NK-92 (cell line): Measurements from ENCODE around the gene SDC1.
"Not testable (repeated sequence)": the region's sequence is repeated elsewhere in the genome, so short reads cannot be mapped to it uniquely, and the experiment has no call there.

Experiments
- DNase-seq: peaks from one replicate; lab custom pipeline; 2025; ENCODE audit not compliant: unreplicated experiment; lab: John Stamatoyannopoulos, UW

Gene SDC1

GRCh38 chr2:20224716-20225293, at the start of gene SDC1:
Gene SDC1 (minus strand): TSS chr2:20225130. CDS start chr2:20224867, 263 bp downstream.
- DNase-seq, result no peak

- no peak for DNase-seq
Measured at GRCh38 chr2:20273042-20273441, 48.1 kb upstream of the SDC1 start.

- not testable (repeated sequence) for DNase-seq
Measured at GRCh38 chr2:20268317-20268716, 43.4 kb upstream of the SDC1 start.

GRCh38 chr2:20267529-20267928, 42.6 kb upstream of the SDC1 start:
- DNase-seq, result no peak

- DNase-seq, result no peak
Measured at GRCh38 chr2:20264629-20265028, 39.7 kb upstream of the SDC1 start.

- DNase-seq, result no peak
Measured at GRCh38 chr2:20257411-20257810, 32.5 kb upstream of the SDC1 start.

- no peak for DNase-seq
Measured at GRCh38 chr2:20254731-20255130, 29.8 kb upstream of the SDC1 start.

- no peak for DNase-seq
Measured at GRCh38 chr2:20250436-20250835, 25.5 kb upstream of the SDC1 start.

- DNase-seq, result no peak
Measured at GRCh38 chr2:20249170-20249569, 24.2 kb upstream of the SDC1 start.

GRCh38 chr2:20247084-20247483, 22.2 kb upstream of the SDC1 start:
- no peak for DNase-seq

GRCh38 chr2:20243637-20244036, 18.7 kb upstream of the SDC1 start:
- not testable (repeated sequence) for DNase-seq

- DNase-seq, result no peak
Measured at GRCh38 chr2:20242727-20243377, 17.9 kb upstream of the SDC1 start.

GRCh38 chr2:20241973-20242726, 17.2 kb upstream of the SDC1 start:
- DNase-seq, result no peak

GRCh38 chr2:20240291-20240690, 15.4 kb upstream of the SDC1 start:
- not testable (repeated sequence) for DNase-seq

- no peak for DNase-seq
Measured at GRCh38 chr2:20236496-20236895, 11.6 kb upstream of the SDC1 start.

- no peak for DNase-seq
Measured at GRCh38 chr2:20235655-20236305, 10.8 kb upstream of the SDC1 start.

GRCh38 chr2:20234597-20234996, 9.7 kb upstream of the SDC1 start:
- not testable (repeated sequence) for DNase-seq

- no peak for DNase-seq
Measured at GRCh38 chr2:20232837-20233207, 7.9 kb upstream of the SDC1 start.

GRCh38 chr2:20231598-20232026, 6.7 kb upstream of the SDC1 start:
- no peak for DNase-seq

GRCh38 chr2:20231159-20231558, 6.2 kb upstream of the SDC1 start:
- DNase-seq, result no peak

- no peak for DNase-seq
Measured at GRCh38 chr2:20230114-20230425, 5.1 kb upstream of the SDC1 start.
